GM19467 (cell line): Measurements from ENCODE around the gene BABAM2.
"Not testable (repeated sequence)": the region's sequence is repeated elsewhere in the genome, so short reads cannot be mapped to it uniquely, and the experiment has no call there.

ENCODE experiments used
- ATAC-seq: cut with Tn5 transposase; IDR thresholded peaks from one replicate; pipeline ENCODE4 v1.9.1; 2021; ENCODE audit warnings: mild to moderate bottlenecking, moderate library complexity; ENCODE audit not compliant: unreplicated experiment

BABAM2 gene

DNA sequence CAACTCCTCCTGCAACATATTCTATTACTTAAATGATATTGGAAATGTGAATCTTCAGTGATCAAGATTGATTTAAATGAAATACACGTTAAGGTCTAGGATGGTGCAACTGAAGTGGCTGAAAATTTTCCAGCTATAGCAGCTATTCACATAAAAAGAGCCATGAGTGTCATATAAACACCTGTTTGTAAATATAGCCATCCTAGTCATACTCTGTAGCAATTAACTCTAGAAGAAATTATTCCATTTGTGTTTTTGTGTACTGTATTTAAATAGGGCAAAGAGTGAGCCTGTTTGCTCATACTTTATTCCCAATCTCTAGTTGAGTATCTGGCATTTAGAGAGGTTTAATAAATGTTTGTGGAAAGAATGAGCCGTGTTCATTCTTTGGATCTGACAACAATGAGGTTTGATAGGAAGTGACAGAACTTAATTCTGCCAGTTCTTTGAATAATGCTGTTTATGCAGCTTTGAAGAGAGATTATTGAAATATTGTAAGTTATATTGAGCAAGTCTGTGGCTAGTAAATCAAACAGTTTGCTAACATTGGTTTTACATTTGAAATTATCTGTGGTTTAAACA, 49.7 kb downstream of the BABAM2 start:
- no peak for ATAC-seq

DNA sequence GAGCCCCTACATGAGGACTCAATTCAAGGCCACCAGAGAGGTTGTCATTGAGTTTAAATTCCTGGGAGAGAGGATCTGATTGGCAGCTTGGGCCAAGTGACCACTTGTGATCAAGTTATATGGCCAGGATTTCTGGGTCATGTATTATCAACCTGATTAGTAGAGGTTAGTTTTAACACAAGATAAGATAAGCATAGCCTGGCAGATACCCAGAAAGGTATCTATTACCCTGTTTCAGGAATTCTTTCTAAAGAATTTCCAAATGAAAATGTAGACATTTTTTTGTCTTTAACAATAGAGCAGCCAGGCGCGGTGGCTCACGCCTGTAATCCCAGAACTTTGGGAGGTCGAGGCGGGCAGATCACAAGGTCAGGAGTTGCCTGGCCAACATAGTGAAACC, 50.5 kb downstream of the BABAM2 start:
- ATAC-seq: no peak

DNA sequence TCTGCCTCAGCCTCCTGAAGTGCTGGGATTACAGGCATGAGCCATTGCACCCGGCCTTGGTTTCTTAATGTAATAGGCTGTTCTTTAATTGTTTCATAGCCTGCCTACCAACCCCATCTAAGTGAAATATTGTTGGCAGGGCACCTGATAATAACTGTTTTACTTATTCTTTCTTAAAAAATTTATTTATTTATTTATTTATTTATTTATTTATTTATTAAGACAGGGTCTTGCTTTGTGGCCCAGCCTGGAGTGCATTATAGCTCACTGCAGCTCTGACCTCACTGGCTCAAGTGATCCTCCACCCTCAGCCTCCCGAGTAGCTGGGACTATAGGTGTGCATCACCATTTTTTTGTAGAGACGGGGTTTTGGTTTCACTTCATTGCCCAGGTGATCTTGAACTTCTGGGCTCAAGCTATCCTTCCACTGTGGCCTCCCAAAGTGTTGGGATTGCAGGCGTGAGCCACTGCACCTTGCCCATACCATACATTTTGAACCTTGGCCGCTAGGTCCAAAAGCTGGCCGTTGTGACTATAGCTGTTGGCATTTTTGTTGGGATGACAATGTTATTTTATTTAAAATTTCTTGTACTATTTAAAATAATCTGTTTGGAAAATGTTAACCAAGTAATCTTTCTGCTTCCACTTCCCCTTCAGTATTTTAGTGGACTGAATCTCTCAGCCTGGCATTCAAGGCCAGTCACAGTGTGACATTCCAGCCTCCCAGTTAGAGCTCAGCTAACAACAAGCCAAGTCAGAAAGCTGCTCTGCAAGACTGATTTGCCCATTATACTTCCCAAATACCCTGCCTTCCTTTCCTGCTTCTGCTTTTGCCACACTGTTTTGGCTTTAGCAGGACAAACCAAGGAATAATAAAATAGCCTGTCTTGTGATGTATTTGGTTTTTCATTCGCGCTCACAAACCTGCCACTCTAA, 52.4 kb downstream of the BABAM2 start:
- no peak for ATAC-seq

DNA sequence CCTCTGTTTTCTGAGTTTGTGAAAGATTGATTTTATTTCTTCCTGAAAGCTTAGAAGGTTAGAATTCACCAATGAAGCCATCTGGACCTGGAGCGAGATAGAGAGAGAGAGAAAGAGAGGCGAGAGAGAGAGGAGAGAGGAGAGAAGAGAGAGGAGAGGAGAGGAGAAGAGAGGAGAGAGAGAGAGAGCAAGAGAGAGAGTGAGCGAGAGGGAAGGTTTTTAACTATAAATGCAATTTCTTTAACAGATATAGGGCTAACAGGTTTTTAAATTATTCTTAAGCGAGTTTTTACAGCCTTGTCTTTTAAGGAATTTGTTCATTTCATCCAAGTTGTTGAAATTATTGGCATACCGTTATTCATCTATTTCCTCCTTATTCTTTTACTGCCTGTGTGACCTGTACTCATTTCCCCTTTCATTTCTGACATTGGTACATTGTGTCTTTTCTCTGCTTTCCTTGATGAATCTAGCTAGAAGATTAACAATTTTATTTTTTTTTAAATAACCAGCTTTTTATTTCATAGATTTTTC, 56.1 kb downstream of the BABAM2 start:
- no peak for ATAC-seq

DNA sequence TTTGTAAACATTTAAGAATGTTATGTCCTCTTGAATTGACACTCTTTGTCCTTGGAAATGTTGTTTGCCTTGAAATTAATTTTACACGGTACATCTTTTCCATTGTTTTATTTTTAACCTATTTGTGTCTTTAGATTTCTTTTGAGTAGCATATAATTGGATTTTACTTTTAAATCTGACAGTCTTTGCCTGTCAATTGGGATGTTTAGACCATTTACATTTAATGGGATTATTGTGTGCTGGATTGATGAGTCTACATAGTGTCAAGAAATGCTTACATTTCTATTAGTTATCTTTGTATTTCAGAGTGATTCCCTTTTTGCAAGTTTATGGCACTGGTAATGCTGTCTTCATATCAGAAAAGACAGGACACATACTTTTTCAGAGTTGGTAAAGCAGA, 61.5 kb downstream of the BABAM2 start:
- ATAC-seq: no peak

DNA sequence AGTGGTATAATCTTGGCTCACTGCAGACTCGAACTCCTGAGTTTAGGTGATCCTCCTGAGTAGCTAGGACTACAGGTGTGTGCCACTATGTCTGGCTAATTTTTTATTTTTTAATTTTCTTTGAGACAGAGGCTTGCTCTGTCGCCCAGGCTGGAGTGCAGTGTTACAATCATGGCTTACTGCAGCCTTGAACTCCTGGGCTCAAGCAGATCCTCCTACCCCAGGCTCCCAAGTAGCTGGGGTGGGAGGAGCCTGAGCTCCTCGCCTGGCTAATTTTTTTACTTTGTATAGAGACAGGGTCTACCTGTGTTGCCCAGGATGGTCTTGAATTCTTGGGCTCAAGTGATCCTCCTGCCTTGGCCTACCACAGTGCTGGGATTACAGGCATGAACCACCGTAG, 62.5 kb downstream of the BABAM2 start:
- ATAC-seq: no peak

DNA sequence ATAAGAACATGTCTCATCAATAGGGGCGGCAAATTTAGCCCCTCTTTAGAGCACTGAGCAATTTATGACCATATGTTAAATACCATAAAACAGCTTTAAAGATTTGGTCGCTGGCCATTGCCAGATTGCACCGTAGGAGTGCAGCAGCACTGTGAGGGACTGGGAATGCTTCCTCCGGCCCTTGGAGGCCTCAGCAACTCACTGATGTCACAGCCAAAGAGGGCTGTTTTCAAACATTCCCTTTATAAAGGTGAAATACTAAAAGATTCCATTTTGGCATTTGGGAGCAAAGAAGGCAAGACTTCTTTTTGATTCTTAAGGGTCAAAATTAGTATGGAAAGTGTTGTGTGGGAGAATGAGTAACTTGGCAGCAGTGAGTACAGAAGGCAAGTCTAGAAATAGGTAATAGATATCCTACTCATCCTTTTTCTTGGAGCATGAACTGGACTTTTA, 63.7 kb downstream of the BABAM2 start:
- ATAC-seq: no peak

DNA sequence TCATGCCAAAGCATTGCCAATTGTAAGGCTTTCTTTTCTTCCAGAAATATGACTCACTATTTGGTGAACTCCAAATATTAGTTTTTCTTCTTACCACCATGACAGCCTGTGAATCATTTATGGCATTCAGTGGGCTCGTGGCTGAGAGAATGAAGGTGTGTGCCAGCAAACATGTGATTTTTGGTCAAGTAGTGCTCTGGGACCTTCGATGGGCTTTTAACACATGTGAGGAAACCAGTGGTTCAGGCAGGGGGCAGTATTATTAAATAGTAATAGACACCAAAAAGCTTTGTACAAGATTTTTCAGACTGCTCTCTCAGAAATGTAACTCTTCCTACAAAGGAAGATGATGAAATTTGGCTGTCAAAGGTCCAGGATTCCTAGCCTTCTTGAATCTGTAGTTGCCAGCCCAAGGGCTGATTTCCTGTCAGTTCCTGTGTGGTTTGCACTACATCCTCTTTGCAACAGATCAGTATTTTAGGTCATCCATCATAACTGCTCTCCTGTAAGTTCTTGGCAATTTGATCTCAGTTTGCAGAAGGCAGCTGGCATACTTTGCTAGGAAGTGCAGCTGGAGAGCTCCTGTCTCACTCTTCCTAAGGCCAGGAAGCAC, 64.3 kb downstream of the BABAM2 start:
- no peak for ATAC-seq

DNA sequence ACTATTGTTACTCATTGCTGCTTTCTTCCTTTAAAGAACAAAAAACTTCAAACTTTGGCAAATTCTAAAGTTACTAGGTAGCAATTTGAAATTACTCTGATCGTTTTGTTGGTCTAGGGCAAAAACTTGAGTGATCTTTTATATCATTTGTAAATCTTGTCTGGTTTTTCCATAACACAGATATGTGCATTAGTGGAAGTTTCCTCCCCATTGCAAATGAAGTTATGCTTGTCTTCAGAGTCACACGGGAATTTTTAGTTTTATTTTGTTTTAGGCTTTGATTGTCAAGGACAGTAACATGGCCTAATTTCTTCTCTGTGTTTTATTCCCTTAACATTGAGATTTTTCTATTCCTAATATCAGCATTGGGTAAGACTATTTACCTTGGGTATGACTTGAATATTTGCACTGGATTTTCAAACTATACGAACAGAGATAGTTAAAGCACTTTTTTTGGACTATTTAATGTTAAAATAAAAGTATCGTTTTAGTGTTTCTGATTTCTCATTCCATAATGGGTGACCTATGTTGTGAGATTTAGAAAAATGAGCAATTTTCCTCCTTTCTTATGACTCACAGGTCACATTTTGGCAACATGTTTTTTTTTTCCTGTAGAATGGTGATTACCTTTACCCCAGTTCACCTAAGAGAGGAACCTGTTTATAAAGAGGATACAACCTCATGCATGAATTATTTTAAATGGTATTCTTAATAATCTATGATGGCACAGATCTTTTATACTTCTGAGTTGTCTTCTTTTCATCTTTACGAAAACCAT, 65.0 kb downstream of the BABAM2 start:
- no peak for ATAC-seq

DNA sequence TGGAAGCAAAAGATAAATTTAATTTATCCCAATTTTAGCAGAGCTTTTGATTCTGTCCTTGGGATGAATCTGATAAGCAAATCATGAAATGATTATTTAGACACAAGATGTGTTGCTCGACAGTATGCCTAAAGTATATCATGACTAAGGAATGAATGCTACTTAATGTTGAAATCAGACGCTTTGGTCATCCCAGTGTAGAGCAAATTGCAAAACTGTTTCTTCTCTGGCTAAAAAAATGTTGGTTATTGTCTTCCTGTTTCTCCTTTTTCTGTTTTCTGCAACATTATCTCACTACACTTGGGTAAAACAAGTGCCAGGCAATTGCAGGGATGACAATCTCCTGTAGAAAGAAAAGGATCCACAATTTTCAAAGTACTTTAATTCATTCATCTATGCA, 66.4 kb downstream of the BABAM2 start:
- ATAC-seq: no peak

DNA sequence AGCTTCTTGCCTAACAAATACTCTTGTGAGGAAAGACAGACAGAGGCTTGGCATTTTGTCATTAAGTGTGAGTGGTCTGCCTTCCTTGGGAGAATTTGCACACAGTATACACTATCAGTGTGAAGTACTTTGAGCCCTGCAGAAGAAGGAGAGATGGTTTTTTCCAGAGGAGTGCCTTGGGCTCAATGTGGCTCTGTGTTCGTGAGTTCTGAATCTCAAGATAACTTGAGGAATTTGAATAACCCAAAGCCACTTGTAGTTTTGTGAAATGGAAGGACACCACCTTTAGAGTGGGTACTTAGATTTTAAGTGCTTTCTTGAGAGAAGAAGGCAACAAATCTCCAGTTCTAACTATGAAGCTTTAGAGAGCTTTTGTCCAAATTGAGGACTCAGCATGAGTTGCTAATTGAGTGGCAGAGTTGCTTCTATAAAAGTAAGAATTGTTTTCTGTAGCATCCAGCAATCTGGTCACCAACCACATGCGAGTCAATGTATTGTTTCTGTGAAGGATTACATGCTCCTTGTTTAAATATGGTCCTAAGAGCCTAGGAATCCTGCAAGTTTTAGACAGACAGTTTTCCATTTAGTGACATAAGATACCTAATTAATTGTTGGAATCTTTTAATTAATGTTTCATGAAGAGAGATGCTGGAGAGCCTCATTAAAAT, 68.3 kb downstream of the BABAM2 start:
- ATAC-seq: no peak

DNA sequence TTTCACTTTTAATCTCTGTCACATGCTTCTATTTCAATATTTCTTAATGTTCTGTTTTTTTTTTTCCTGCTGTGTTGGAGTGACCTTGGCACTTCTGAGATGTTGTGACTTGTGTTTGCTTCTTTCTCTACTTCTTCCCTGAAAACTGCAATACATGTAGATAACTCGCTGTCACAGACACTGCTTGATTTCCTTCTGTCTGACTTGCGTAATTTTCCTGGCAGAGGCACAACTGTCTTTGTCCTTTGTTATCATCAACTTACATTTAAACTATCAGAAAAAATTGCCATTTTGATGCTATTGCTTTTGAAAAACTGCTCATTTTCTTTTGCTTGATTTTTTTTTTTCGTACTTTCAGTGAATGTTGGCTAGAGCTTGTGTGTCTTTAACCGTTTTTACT, 69.0 kb downstream of the BABAM2 start:
- ATAC-seq: no peak

DNA sequence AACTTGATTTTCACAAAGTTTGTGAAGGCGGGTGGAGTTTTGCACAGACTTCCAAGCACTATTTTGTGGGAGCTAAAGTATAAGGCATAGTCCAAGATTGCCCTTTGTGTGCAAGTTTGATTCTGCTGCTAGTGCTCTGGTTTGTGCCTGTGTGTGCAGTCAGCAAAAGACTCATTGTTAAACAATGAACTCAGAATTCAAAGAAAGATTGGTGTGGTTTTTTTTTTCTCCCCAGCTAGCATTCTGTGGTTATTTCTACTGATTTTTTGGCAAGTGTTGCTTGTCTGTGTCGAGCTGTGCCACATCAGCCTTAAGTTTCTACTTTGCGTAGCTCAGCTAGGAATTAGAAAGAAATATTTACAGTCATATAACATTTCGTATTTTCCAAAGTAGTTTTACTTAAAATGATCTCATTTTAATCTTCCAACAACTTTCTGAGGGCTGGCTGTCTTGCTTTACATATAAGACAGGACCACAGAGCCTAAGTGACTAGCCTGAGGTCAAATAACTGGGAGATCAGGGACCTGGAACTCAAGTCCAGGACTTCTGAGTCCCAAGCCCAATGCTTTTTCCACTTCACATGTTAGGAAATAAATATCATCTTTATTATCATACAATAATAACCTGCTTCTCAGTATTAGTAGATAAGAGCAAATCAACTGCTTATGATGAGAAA, 69.8 kb downstream of the BABAM2 start:
- ATAC-seq: no peak

DNA sequence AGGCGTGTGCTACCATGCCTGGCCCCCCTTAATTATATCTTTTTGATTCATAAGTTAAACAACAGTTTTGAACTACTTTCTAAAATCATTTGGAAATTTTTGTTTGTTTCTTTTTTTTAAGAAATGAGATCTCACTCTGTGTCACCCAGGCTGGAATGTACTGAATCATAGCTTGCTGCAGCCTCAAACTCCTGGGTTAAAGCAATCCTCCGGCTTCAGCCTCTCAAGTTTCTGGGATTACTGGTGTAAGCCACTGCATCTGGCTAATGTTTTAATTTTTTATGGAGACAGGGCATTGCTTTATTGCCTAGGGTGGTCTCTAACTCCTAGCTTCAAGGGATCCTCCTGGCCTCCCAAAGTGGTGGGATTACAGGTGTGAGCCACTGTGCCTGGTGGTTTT, 71.5 kb downstream of the BABAM2 start:
- no peak for ATAC-seq

DNA sequence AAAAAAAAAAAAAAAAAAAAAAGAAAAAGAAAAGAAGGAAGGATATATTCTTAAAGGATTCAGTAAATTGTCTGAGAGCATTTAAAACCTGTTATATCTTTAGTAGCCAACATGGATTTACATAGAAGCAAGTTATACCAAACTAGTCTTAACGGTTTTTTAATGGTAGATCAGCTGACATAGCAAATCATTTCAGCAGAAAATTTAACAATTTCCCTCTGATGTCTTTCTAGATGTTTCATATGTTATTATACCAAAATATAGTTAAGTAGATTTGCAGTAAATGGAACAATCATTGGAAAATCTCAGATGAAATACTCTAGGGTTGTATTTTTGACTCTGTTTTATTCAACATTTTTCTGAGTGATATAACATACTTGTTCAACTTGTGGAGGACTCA, 72.9 kb downstream of the BABAM2 start:
- no peak for ATAC-seq

DNA sequence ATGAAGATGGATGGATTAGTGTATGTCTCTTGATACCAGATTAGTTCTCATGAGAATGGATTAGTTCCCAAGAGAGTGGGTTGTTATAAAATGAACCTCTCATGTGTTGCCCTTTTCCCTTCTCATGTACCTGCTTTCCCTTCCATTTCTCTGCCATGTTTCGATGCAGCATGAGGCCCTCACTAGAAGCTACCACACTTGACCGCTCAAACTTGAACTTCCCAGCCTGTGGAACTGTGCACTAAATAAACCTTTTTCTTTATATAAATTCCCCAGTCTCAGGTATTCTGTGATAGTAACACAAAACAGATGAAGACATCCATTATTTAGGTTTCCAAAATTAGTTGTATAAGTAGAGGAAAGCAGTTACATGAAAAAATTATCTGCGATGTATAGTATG, 73.5 kb downstream of the BABAM2 start:
- no peak for ATAC-seq

DNA sequence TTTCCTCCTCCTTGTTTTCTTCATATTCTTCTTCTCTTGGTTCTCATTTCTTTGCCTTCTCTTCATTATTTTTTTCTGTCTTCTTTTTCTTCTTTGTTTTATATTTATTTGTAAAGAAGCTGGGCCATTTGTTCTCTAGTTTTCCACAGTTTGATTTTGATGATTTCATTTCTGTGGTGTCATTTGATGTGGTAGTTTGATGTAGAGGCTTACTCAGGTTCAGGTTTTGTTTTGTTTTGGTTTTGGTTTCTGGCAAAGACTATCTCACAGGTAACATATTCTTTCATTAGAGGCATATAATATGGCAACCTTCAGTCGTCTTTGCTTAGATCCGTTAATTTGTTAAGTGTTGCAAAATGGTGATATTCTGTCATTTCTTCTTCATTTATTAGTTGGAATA, 75.3 kb downstream of the BABAM2 start:
- no peak for ATAC-seq

DNA sequence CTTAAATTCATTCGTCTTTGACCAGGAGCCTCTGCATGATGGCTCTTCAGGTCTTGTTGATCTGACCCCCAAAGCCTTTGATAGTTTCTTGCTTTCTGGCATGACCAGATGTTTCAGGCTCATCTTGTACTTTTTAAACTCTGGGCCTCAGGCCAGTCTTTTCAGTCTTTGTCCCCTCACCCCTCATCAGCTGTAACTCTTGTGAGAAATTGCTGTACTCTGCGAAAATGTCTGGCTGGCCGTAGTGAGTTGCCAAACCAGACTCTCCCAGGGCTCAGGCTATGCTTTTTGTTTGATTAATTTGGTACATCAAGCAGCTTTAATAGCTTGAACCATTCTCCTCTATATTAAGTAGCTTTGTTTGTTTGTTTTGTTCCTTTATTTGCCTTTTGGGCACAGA, 75.9 kb downstream of the BABAM2 start:
- no peak for ATAC-seq

DNA sequence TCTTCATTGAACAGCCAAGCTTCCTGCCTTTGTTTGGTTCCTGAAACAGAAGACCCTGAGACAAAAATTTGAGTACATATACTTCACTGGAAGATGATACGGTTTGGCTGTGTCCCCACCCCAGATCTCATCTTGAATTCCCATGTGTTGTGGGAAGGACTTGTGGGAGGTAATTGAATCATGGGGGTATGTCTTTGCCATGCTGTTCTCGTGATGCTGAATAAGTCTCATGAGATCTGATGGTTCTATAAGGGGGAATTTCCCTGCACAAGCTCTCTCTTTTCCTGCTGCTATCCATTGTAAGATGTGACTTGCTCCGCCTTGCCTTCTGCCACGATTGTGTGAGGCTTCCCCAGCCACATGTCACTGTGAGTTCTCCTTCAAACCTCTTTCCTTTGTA, 76.5 kb downstream of the BABAM2 start:
- ATAC-seq: no peak

DNA sequence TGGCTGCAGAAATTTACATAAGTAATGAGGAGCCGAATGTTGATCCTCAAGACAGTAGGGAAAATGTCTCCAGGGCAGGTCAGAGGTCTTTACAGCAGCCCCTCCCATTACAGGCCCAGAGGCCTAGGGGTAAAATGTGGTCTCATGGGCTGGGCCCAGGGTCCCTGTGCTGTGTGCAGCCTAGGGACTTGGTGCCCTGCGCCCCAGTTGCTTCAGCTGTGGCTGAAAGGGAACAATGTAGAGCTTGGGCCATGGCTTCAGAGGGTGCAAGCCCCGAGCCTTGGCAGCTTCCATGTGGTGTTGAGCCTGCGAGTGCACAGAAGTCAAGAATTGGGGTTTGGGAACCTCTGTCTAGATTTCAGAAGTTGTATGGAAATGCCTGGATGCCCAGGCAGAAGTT, 77.5 kb downstream of the BABAM2 start:
- ATAC-seq: not testable (repeated sequence)
